Hematopoietic multipotent progenitor cell treated with erythropoietin and hydrocortisone succinate and interleukin-3 and kit ligand, for 17 days (in vitro differentiated cells): Measurements from ENCODE around the gene TARBP1.
A peak's percentile ranks its signal among the peaks of the same experiment; 100 is the strongest.
"Not testable (repeated sequence)": the region's sequence is repeated elsewhere in the genome, so short reads cannot be mapped to it uniquely, and the experiment has no call there.

Experiments
- DNase-seq: peaks from one replicate; pipeline ENCODE4 v3.0.0-alpha.2; 2015; ENCODE audit warnings: low spot score

TARBP1 gene

GRCh38 chr1:234434706-234435105 lies 44.3 kb downstream of the TARBP1 start:
- no peak for DNase-seq

- DNase-seq: no peak
Observed at GRCh38 chr1:234433563-234434285, 45.3 kb downstream of the TARBP1 start.

GRCh38 chr1:234431255-234431654 lies 47.7 kb downstream of the TARBP1 start:
- no peak for DNase-seq

- no peak for DNase-seq
Observed at GRCh38 chr1:234430691-234431090, 48.3 kb downstream of the TARBP1 start.

- DNase-seq: no peak
Observed at GRCh38 chr1:234429434-234429806, 49.6 kb downstream of the TARBP1 start.

GRCh38 chr1:234427950-234428646 lies 50.9 kb downstream of the TARBP1 start:
- no peak for DNase-seq

GRCh38 chr1:234413990-234414389 lies 65.0 kb downstream of the TARBP1 start:
- no peak for DNase-seq

GRCh38 chr1:234413485-234413884 lies 65.5 kb downstream of the TARBP1 start:
- no peak for DNase-seq

GRCh38 chr1:234412830-234413229 lies 66.1 kb downstream of the TARBP1 start:
- DNase-seq: no peak

- DNase-seq: no peak
Observed at GRCh38 chr1:234409328-234409727, 69.7 kb downstream of the TARBP1 start.

- DNase-seq: no peak
Observed at GRCh38 chr1:234408757-234409156, 70.2 kb downstream of the TARBP1 start.

GRCh38 chr1:234406871-234407270 lies 72.1 kb downstream of the TARBP1 start:
- DNase-seq: no peak

- DNase-seq: no peak
Observed at GRCh38 chr1:234405676-234406075, 73.3 kb downstream of the TARBP1 start.

GRCh38 chr1:234402939-234403338 lies 76.0 kb downstream of the TARBP1 start:
- no peak for DNase-seq

- DNase-seq: no peak
Observed at GRCh38 chr1:234401658-234402057, 77.3 kb downstream of the TARBP1 start.

- peak; percentile 29 for DNase-seq
Observed at GRCh38 chr1:234400773-234401172, 78.2 kb downstream of the TARBP1 start.

GRCh38 chr1:234399515-234399914 lies 79.5 kb downstream of the TARBP1 start:
- DNase-seq: not testable (repeated sequence)

GRCh38 chr1:234398849-234399381 lies 80.1 kb downstream of the TARBP1 start:
- no peak for DNase-seq

GRCh38 chr1:234397732-234398131 lies 81.2 kb downstream of the TARBP1 start:
- DNase-seq: no peak

- DNase-seq: no peak
Observed at GRCh38 chr1:234396871-234397270, 82.1 kb downstream of the TARBP1 start.

- no peak for DNase-seq
Observed at GRCh38 chr1:234396092-234396491, 82.9 kb downstream of the TARBP1 start.

- no peak for DNase-seq
Observed at GRCh38 chr1:234395297-234395696, 83.7 kb downstream of the TARBP1 start.

GRCh38 chr1:234393190-234393589 lies 85.8 kb downstream of the TARBP1 start:
- no peak for DNase-seq
